Activated T-cell treated with anti-CD3 and anti-CD28 coated beads, Interleukin-2, amount 50 U/mL, for 4 hours (primary cell): Measurements from ENCODE around the gene NRP1. TPM values are rescaled to one million over a fixed set of nuclear protein-coding genes. Genes with fewer than 3 reads are reported as not detected.

Experiments
- ATAC-seq, 2 donors: fragments of 200-7000 bp; cut with Tn5 transposase; one replicate each; pipeline ENCODE4 v1.10.0; 2021
- DNase-seq: peaks from one replicate; pipeline ENCODE4 v3.0.0-alpha.2; 2020
- H3K27me3 Mint-ChIP-seq: one replicate; pipeline ENCODE4 v1.8.0; 2021; ENCODE audit warnings: low read depth, mixed read lengths
- H3K36me3 Mint-ChIP-seq: one replicate; pipeline ENCODE4 v1.8.0; 2022; ENCODE audit warnings: mixed read lengths; ENCODE audit not compliant: insufficient read depth
- H3K4me1 Mint-ChIP-seq: one replicate; pipeline ENCODE4 v1.8.0; 2021; ENCODE audit warnings: low read depth, mixed read lengths
- H3K4me3 Mint-ChIP-seq: one replicate; pipeline ENCODE4 v1.8.0; 2021; ENCODE audit warnings: mild to moderate bottlenecking, moderate library complexity, mixed read lengths
- H3K9me3 Mint-ChIP-seq: one replicate; pipeline ENCODE4 v1.8.0; 2021; ENCODE audit warnings: mixed read lengths
- total RNA-seq, 3 donors: library from RNA; stranded (reverse); gene quantifications; one replicate each; pipeline ENCODE4 v1.2.1, GENCODE V29; 2021

NRP1 gene
- total RNA-seq, 3 donors from 2014 or later: 3.5 to 4.5 (median 4.0) TPM

DNA sequence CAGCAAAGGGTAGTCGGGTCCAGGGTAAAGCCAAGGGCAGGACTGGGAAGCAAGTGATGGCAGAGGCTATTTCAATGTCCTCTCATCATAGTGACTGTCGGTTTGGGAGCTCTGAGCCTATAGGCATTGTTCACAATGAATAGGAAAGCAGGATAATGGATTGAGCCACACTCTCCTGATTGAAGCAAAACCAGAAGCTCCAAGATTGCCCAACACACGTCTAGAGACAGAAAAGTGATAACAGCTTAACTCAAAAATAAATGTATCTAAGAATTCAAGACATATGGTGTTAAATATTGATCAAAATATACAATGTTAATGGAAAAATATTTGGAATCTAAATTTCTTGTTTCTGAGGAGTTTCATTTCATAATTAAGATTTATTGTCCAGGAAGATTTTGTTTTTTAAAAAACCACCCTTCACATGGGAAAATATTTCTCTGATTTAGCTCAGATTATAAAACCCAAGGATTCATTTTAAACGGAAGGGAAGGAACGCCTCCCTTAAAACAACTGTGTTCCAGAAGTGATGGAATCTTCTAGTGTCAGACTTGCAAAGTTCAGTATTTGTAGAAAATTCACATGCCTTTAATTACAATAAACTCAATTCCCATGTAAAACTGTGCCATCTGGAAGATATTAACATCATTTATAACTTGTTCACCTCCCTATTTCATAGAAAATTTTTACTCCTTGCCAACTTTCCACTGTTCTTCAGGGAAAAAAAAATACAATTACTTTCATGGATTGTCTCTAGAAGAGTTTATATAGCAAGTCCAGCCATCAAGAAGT, 54.5 kb downstream of the NRP1 start:
- Mint-ChIP-seq H3K27me3 (peaks cover 6% of the 10 kb centered on the region), H3K36me3 (no peaks in the 10 kb centered on the region), H3K4me1 (no peaks in the 10 kb centered on the region), H3K4me3 (no peak overlapping the region), H3K9me3 (no peaks in the 10 kb centered on the region)
- DNase-seq: no peak
- ATAC-seq: no peak

- no peaks in the 10 kb centered on the region for H3K9me3 Mint-ChIP-seq
- no peaks in the 10 kb centered on the region for H3K4me1 Mint-ChIP-seq
- no peak for ATAC-seq
- H3K36me3 Mint-ChIP-seq: no peaks in the 10 kb centered on the region
- peaks cover 5% of the 10 kb centered on the region for H3K27me3 Mint-ChIP-seq
- no peak for DNase-seq
- H3K4me3 Mint-ChIP-seq: no peak overlapping the region
Observed at GRCh38 chr10:33279276-33279675, 55.2 kb downstream of the NRP1 start.

DNA sequence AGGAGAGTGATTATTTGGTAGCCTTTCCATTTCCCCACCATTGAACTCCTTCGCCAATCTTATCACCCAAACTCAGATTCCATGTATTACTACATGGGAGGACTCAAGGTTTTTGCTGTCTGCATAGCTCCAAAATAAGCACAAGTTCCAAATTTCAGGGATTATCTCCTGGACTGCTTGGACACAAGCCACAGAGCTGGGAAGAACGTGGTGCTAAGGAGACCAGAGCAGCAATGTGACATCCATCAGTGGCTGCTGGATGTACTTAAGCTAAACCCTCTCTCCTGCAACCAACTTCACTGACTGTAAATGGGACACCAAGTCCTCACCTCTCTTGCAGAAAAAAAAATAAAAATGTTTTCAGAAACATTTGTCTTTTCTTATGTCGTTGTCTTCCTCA, 56.3 kb downstream of the NRP1 start:
- H3K4me3 Mint-ChIP-seq: no peak overlapping the region
- no peak for ATAC-seq
- H3K9me3 Mint-ChIP-seq: no peaks in the 10 kb centered on the region
- H3K36me3 Mint-ChIP-seq: no peaks in the 10 kb centered on the region
- peaks cover 5% of the 10 kb centered on the region for H3K27me3 Mint-ChIP-seq
- no peak for DNase-seq
- no peaks in the 10 kb centered on the region for H3K4me1 Mint-ChIP-seq

DNA sequence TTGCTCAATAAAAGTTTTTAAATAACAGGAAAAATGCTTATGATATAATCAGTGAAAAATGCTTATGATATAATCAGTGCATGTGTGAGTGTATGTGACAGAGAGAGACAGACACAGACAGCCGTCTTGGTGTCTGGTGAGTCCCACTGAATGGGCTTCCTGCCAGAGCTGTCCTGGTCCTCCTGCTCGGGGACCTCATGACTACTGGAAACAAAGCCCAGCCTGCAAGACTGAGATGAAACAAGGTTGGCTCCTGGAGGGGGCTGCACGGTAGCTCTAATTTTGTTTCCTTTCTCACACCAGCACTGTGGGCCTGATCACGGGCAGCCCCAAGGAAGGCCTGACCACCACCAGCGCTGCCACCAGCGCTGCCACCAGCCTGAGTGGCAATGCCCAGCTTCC, 57.3 kb downstream of the NRP1 start:
- H3K36me3 Mint-ChIP-seq: no peaks in the 10 kb centered on the region
- no peak for ATAC-seq
- H3K27me3 Mint-ChIP-seq: peaks cover 4% of the 10 kb centered on the region
- H3K4me1 Mint-ChIP-seq: no peaks in the 10 kb centered on the region
- no peaks in the 10 kb centered on the region for H3K9me3 Mint-ChIP-seq
- no peak overlapping the region for H3K4me3 Mint-ChIP-seq
- DNase-seq: no peak

GRCh38 chr10:33276282-33276923, 58.1 kb downstream of the NRP1 start:
- DNase-seq: no peak
- no peaks in the 10 kb centered on the region for H3K9me3 Mint-ChIP-seq
- H3K27me3 Mint-ChIP-seq: peaks cover 2% of the 10 kb centered on the region
- ATAC-seq: no peak
- no peaks in the 10 kb centered on the region for H3K4me1 Mint-ChIP-seq
- H3K36me3 Mint-ChIP-seq: no peaks in the 10 kb centered on the region
- no peak overlapping the region for H3K4me3 Mint-ChIP-seq

DNA sequence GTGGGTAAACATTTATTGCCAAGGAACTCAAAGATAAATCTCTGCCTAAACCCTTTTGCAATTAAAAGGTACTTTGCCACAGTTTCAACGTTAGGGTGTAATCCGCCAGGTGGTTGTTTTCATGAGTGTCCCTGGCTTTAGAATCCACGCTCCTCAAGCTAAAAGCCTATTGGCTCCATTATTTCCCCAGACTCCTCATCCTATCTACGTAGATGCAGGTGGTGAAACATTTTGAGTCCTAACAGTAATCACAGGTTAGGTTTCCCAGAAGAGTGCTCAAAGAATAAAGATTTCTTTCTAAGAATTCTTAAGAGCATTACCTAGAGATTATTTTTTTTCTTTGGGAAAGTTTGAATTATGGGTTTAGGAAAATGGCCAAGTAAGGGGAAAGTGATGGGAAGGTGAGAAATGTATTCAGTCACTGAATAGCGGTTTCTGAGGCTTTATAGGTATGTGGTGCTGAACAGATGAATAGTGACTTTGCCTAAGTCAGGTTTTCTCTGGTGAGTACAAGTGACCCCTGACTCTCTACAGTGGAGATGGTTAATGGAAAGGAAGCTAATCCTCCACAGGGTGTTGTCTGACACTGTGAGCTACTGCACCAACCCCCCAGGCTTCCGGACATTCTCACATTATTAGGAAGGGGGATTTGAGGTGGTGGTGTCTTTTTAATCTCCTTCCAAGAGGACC, 60.2 kb downstream of the NRP1 start:
- Mint-ChIP-seq H3K27me3 (peaks cover 2% of the 10 kb centered on the region), H3K4me1 (no peaks in the 10 kb centered on the region)
- DNase-seq: no peak

DNA sequence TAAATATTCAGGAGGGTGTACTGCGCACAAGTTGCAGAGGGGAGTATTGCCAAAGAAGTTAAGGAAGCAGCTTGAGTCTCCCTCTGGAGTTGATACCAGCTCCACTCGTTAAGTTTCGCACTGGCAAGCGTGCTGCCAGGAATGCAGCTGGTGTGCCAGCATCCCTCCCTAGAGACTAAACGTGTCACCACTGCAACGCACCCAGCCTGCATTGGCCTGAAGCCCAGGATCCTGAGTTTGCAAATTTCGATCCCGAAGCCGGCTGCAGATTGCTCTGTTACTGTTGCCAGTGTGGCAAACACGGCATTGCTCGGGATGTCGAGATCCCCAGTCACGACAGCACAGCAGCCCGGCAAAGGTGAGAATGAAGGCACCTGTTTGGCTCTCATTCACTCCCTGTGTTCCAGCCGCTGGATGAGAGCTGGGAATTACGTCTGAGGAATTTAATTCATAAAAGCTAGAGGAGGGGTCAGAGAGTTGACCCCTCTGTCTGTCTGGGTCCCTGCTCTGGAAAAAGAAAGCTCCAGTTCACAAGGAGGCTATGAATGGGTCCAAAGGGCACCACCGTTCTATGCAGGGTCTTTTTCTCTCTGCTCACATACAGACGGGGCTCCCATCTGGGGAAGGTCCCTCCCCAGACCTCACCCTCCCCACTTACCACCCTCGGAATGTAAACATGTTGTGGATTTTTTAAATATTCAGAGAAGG, 61.0 kb downstream of the NRP1 start:
- ATAC-seq: no peak
- Mint-ChIP-seq H3K4me3 (no peak overlapping the region), H3K9me3 (no peaks in the 10 kb centered on the region), H3K27me3 (peaks cover 2% of the 10 kb centered on the region), H3K36me3 (no peaks in the 10 kb centered on the region), H3K4me1 (no peaks in the 10 kb centered on the region)
- no peak for DNase-seq

More for the DNA sequence above, 60.2 kb downstream of the NRP1 start:
- Mint-ChIP-seq H3K9me3 (no peaks in the 10 kb centered on the region), H3K4me3 (no peak overlapping the region), H3K36me3 (no peaks in the 10 kb centered on the region)
- no peak for ATAC-seq

GRCh38 chr10:33272635-33273034, 61.8 kb downstream of the NRP1 start:
- DNase-seq (no peak), ATAC-seq (no peak)
- H3K36me3 Mint-ChIP-seq: no peaks in the 10 kb centered on the region
- no peak overlapping the region for H3K4me3 Mint-ChIP-seq
- H3K4me1 Mint-ChIP-seq: no peaks in the 10 kb centered on the region
- peaks cover 5% of the 10 kb centered on the region for H3K27me3 Mint-ChIP-seq
- H3K9me3 Mint-ChIP-seq: no peaks in the 10 kb centered on the region

GRCh38 chr10:33271969-33272583, 62.4 kb downstream of the NRP1 start:
- Mint-ChIP-seq H3K27me3 (peaks cover 5% of the 10 kb centered on the region), H3K4me1 (no peaks in the 10 kb centered on the region), H3K36me3 (no peaks in the 10 kb centered on the region), H3K4me3 (no peak overlapping the region), H3K9me3 (no peaks in the 10 kb centered on the region)
- DNase-seq (no peak), ATAC-seq (no peak)

GRCh38 chr10:33270971-33271370, 63.5 kb downstream of the NRP1 start:
- DNase-seq (no peak), ATAC-seq (no peak)
- Mint-ChIP-seq H3K27me3 (peaks cover 5% of the 10 kb centered on the region), H3K9me3 (no peaks in the 10 kb centered on the region), H3K4me1 (no peaks in the 10 kb centered on the region), H3K36me3 (no peaks in the 10 kb centered on the region), H3K4me3 (no peak overlapping the region)

- DNase-seq (no peak), ATAC-seq (no peak)
- Mint-ChIP-seq H3K9me3 (no peaks in the 10 kb centered on the region), H3K4me1 (peaks cover 23% of the 10 kb centered on the region), H3K4me3 (no peak overlapping the region), H3K27me3 (peaks cover 4% of the 10 kb centered on the region), H3K36me3 (no peaks in the 10 kb centered on the region)
Observed at GRCh38 chr10:33267708-33268107, 66.8 kb downstream of the NRP1 start.

DNA sequence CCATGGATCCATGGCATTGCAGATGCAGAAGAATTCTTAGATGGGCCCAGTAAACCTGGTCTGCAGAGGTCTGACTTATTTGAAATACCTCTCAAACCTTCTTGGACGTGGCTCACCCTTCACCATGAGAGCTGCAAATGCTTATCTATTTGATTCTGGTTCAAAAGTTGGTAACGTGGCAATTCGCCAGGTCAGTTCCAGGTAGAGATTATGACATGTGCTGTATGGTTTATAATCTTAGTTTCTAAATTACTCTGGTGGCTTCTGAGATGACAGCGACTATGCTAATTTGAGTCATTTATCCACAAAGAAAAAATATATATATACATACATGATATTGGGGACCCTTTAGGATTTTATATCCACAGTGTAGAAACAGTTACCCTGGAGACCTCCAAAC, 68.8 kb downstream of the NRP1 start:
- peak; percentile 21 to 36 for ATAC-seq

DNA sequence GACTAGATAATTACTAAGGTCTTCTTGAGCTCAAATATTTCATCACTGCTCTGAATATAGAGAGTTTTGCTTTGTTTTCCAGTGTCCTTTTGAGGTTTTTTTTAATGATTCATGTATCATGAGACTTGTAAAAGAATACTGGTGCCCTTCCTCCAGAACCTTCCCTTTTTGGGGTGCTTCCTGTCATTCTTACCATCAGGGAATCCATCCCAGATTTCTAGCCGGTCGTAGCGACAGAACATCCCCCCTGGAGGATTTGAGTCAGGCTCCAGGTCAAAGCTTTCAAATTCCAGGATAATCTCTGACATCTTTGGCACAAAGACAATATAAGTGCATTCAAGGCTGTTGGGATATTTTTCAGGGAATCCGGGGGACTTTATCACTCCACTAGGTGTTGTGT, 71.0 kb downstream of the NRP1 start:
- no peaks in the 10 kb centered on the region for H3K36me3 Mint-ChIP-seq
- H3K9me3 Mint-ChIP-seq: no peaks in the 10 kb centered on the region
- H3K4me3 Mint-ChIP-seq: peak overlapping the region; percentile 29
- peaks cover 23% of the 10 kb centered on the region for H3K4me1 Mint-ChIP-seq
- DNase-seq: no peak
- H3K27me3 Mint-ChIP-seq: peaks cover 7% of the 10 kb centered on the region
- ATAC-seq: no peak

More for the DNA sequence above, 68.8 kb downstream of the NRP1 start:
- H3K9me3 Mint-ChIP-seq: no peaks in the 10 kb centered on the region
- no peaks in the 10 kb centered on the region for H3K36me3 Mint-ChIP-seq
- H3K27me3 Mint-ChIP-seq: peaks cover 7% of the 10 kb centered on the region
- peaks cover 23% of the 10 kb centered on the region for H3K4me1 Mint-ChIP-seq
- no peak overlapping the region for H3K4me3 Mint-ChIP-seq
- DNase-seq: no peak

GRCh38 chr10:33262871-33263270, 71.6 kb downstream of the NRP1 start:
- H3K4me1 Mint-ChIP-seq: peaks cover 23% of the 10 kb centered on the region
- H3K4me3 Mint-ChIP-seq: no peak overlapping the region
- ATAC-seq (no peak), DNase-seq (no peak)
- H3K27me3 Mint-ChIP-seq: peaks cover 4% of the 10 kb centered on the region
- no peaks in the 10 kb centered on the region for H3K9me3 Mint-ChIP-seq
- H3K36me3 Mint-ChIP-seq: no peaks in the 10 kb centered on the region
